ENCODE measurements around the gene PEMT.
"Not testable (repeated sequence)": the region's sequence is repeated elsewhere in the genome, so short reads cannot be mapped to it uniquely, and the experiment has no call there.

PEMT gene

DNA sequence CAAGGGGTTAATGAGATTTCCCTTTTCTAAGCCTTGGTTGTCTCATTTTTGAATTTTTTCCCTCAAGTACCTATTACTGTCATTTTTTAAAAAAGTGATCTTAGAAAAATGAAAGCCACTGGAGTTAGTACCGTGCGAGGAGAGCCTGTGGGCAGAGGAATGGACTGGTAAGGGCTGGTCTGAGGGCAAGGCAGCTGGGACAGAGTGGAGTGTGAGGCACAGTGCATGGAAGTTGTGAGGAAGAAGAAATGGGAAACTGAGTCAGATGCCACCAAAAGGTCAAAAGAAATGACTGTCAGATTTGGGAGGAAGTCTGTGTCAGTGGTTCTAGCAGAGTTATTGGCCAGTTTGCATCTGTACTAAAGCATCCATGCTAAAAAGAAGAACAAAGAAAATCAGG is 103.5 kb downstream of the PEMT start:
- no peak for DNase-seq (ENCODE audit: low read depth)

DNA sequence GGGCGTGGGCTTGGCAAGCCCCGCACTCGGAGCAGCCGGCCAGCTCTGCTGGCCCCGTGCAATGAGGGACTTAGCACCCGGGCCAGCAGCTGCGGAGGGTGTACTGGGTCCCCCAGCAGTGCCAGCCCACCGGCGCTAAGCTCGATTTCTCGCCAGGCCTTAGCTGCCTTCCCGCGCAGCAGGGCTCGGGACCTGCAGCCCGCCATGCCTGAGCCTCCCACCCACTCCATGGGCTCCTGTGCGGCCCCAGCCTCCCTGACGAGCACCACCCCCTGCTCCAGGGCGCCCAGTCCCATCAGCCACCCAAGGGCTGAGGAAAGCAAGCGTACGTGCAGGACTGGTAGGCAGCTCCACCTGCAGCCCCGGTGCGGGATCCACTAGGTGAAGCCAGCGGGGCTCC is 105.1 kb downstream of the PEMT start:
- DNase-seq (ENCODE audit: low read depth): not testable (repeated sequence)

GRCh38 chr17:17485420-17485819 is 106.1 kb downstream of the PEMT start:
- DNase-seq (ENCODE audit: low read depth): no peak

DNA sequence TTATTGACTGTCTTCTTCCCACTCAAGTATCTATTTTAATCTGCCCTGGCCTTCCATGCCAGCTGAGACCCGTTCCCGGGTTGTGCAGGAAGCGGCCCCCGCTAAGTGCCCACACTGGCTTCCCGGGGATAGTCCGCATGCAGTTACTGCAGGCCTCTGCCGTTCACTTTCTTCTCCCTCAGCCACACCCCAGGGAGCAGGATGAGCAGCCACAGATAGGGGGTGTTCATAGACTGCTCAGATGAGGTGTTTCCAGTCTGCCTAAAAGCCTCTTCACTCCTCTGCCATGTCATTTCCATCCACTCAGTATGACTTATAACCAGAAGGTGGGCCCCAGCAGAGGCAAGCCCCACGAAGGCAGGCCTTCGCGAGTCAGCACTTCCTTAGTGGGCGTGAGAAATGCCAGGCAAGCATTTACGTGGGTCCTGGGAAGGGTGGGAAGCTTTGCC is 107.0 kb downstream of the PEMT start:
- DNase-seq (ENCODE audit: low read depth): peak; percentile 27

DNA sequence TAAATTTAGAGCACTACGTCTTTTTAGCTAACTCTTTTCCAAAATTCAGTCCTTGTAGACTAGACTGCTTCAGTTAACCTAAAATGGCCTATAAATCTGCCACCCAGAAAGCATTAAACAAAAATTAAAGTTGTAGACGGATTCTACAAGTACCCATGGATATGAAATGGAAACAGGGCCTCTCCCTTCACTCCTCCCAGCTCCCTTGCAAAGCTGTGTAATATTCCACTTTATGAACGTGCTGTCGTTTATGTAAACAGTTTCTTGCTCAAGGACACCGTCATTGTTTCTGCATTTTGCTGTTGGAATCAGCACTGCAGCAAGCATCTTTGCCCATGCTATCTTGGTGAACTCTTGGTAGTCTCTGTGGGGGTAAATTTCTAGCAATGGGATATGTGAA is 109.6 kb downstream of the PEMT start:
- DNase-seq (ENCODE audit: low read depth): no peak

DNA sequence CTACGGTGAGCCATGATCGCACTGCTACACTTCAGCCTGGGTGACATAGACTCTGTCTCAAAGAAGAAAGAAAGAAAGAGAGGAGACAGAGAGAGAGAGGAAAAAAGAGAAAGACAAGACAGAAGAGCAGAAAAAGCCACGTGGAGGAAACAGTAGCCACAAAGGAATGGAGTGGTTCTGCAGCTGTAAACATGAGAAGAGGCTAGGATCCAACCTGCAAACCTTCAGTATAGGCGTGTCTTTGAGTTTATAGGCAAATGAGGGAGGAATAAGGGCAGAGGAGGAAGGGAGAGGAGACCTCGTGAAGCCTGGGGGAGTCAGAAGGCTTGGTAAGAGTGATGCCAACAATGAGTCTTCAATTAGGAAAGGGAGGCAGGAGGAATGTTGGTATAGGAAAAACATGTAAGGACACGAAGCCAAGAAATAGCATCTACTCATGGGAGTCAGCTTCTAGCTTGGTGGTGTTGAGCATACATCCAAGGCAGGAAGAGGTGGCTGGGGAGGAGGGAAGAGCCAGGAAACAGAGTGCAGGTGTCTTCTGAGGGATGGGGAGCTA is 110.8 kb downstream of the PEMT start:
- no peak for DNase-seq (ENCODE audit: low read depth)

DNA sequence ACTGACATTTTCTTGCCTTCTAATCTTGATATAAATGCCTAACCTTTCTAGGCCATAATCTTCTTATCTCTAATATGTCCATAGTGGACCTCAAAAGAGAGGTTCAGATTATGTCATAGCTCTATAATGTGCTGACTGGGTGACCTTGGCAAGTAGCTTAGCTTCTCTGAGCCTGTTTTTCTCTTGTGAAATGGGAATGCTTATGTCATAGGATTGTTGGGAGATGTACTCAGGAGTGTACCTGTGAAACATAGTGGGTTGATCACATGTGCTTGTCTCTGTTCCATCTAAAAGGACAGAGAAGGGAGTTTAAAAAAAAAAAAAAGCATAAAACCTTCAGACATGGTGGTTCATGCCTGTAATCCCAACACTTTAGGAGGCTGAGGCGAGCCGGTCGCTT is 112.3 kb downstream of the PEMT start:
- DNase-seq (ENCODE audit: low read depth): no peak

- DNase-seq (ENCODE audit: low read depth): peak; percentile 94
Observed at GRCh38 chr17:17476865-17477467, 114.5 kb downstream of the PEMT start, which contains the start of gene MED9. TSS of gene MED9 (plus strand) at chr17:17477000. CDS start at chr17:17477042, 42 bp downstream.

GRCh38 chr17:17474341-17474740 is 117.2 kb downstream of the PEMT start:
- no peak for DNase-seq (ENCODE audit: low read depth)

- no peak for DNase-seq (ENCODE audit: low read depth)
Observed at GRCh38 chr17:17472333-17472920, 119.1 kb downstream of the PEMT start.

GRCh38 chr17:17469996-17470395 is 121.5 kb downstream of the PEMT start:
- no peak for DNase-seq (ENCODE audit: low read depth)

DNA sequence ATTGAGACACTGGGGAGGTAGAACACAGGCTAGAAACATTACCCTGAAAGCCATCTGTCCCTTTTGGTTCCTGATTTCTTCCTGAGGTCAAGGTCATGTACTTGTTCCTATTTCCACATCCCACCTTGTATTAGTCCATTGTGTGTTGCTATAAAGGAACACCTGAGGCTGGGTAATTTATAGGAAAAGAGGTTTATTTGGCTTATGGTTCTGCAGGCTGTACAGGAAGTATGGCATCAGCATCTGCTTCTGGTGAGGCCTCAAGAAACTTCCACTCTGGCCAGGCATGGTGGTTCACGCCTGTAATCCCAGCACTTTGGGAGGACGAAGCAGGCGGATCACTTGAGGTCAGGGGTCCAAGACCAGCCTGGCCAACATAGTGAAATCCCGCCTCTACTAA is 122.2 kb downstream of the PEMT start:
- DNase-seq (ENCODE audit: low read depth): no peak

- no peak for DNase-seq (ENCODE audit: low read depth)
Observed at GRCh38 chr17:17468217-17469010, 123.1 kb downstream of the PEMT start.

- no peak for DNase-seq (ENCODE audit: low read depth)
Observed at GRCh38 chr17:17467720-17468119, 123.8 kb downstream of the PEMT start.

DNA sequence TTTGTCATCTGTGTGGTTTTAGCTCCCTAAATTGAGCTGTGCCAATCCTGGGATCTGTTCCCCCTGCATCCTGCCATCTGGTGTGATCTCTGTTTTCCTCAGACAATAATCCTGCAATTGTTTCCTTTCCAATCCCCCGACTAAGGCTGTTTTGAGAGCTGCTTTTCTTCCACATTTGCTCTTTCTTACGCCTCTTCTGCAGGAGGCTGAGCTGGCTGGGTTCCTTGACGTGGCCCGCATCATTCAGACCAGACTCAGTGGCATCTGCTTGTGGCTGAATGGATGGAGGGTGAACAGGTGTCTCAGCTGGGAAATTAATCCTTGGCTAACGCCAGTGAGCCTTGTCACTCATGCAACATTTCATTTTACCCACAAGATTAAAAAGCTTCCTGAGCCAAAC is 124.5 kb downstream of the PEMT start:
- DNase-seq (ENCODE audit: low read depth): no peak

DNA sequence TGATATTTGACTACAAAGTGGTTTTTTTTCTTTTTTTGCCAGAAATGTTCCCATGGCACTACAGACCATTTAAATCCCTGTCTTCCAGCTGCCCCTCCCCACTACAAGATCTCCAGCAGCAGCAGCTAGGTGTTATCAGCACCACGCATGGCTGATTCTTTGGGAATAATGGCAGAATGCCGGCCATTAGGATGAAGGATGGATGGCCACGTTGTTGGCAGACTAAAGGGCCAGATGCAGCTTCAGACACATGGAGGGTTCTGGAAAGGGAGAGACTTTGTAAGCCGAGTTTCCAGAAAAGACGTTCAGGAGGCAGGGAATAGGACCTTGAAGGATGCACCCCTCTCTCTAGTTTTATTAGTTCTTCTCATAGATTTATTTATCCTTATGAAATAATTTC is 125.0 kb downstream of the PEMT start:
- DNase-seq (ENCODE audit: low read depth): no peak

DNA sequence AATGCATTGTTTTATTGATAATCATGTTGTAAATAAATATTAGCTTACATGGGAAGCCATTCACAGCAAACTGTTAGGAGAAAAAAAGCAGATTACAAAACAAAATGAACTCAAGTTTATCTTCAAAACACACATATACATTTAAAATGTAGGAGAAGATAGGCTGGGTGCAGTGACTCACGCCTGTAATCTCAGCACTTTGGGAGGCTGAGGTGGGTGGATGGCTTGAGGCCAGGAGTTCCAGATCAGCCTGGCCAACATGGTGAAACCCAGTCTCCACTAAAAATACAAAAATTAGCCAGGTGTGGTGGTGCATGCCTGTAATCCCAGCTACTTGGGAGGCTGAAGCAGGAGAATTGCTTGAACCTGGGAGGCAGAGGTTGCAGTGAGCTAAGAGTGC is 125.6 kb downstream of the PEMT start:
- not testable (repeated sequence) for DNase-seq (ENCODE audit: low read depth)

DNA sequence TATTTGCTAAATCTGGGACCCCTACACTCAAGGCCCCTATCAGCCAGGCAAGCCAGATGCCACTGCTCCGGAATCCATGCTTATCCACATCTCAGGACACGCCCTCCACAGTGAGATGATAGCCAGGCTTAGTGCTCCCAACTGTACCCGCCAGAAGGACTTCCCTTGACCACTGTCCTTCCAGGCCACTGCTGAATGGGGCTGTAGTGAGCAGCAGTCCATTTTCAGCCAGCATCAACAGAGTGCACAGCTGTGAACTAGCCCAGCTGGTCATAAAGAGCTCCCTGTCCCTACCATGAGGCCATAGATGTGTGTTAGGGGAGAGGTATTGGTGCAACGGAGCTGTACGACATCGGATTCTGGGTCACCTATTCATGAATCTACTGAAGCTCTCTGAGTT is 127.7 kb downstream of the PEMT start:
- no peak for DNase-seq (ENCODE audit: low read depth)

DNA sequence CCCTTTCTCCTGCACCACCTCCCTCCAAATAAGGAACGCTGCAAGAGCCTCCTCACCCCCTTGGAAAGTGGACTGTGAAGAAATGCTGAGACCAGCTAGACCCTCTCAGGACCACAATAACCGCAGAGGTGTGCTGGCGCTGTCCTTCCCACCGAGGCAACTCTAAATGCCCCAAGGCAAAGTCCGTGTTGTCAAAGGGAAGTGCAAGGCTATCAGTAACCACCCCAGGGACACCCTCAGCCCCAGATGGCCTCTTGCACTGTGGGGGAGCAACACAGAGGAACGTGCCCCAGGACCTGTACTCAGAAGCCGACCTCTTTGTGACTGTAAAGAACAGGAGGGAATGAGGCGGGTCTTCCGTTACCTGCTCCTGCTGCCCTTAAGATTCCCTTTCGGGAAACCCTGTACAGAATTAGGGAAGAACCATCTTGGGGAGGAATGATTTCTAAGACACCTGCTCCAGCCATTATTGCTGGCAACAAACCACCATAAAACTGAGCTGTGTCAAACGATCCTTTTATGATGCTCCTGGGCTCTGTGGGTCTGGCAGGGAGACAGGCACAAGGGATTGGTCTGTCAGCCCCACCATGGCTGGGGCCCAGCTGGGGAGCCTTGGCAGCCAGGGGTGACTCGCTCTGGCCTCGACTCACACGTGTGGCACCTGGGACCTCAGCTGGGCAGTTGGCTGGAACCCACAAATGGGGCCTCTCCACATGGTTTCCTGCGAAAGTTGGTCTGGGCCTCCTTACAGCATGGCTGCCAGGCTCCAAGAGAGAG is 129.3 kb downstream of the PEMT start:
- DNase-seq (ENCODE audit: low read depth): no peak

DNA sequence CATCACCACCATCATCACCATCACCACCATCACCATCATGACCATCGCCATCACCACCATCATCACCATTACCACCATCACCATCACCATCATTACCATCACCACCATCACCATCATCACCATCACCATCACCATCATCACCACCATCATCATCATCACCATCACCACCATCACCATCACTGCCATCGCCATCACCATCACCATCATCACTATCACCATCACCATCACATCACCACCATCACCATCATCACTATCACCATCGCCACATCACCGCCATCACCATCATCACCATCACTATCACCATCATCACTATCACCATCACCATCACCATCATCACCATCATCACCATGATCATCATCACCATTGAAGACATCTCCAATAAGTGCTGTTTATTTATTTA is 131.5 kb downstream of the PEMT start:
- DNase-seq (ENCODE audit: low read depth): no peak

- DNase-seq (ENCODE audit: low read depth): no peak
Observed at GRCh38 chr17:17457680-17458079, 133.8 kb downstream of the PEMT start.

GRCh38 chr17:17456251-17456650 is 135.3 kb downstream of the PEMT start:
- DNase-seq (ENCODE audit: low read depth): no peak

All from activated T-cell treated with anti-CD3 and anti-CD28 coated beads for 24 hours (primary cell).